GM21723 (cell line): ENCODE measurements around the gene CCDC152.
"Not testable (repeated sequence)": the region's sequence is repeated elsewhere in the genome, so short reads cannot be mapped to it uniquely, and the experiment has no call there.

ENCODE experiments used
- ATAC-seq: cut with Tn5 transposase; IDR thresholded peaks from one replicate; pipeline ENCODE4 v1.9.1; 2021; ENCODE audit warnings: mild to moderate bottlenecking, moderate library complexity; ENCODE audit not compliant: unreplicated experiment

The CCDC152 gene

DNA sequence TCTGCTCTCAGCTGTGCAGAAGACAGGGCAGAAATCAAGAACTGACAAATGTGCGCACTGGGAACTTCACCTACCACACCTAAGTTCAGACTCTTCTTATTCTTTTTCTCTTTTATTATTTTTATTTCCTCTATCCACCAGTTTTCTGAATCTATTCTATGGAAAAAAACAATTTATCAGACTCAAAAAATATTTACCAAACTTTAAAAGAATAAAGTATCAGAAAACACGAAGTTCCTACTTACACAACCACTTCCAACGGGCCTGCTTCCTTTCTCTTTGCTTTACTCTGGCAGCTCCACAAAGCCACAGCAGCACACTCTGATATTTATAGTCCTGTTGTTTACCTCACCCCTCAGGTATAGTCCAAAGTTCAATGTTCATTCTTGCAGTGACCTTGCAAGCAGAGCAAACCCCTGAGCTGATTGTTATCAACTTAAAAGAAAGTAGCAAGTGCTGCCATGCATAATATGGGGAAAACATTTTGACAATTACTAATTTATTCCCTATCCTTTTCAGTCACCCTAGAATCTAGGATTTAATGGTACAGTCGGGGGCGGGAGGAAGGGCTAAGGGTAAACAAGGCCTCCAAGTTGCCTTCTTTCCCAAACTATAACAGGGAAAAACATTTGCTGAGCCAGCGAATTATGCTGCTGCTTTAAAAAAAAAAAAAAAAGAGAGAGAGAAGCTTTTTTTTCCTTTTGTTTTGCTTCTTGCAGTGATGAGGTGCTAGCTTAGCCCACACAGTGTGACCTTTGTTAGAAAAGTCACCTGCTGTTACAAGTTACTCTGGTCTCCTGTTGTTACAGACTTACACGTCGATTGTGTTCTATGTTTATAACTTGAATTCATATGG, 55.2 kb downstream of the CCDC152 start, which contains the start of gene SELENOP:
TSS of gene SELENOP (minus strand) at position 302 of the 856 bp plus-strand sequence. CDS start 3,539 bp downstream, outside the sequence.
- ATAC-seq = no peak

DNA sequence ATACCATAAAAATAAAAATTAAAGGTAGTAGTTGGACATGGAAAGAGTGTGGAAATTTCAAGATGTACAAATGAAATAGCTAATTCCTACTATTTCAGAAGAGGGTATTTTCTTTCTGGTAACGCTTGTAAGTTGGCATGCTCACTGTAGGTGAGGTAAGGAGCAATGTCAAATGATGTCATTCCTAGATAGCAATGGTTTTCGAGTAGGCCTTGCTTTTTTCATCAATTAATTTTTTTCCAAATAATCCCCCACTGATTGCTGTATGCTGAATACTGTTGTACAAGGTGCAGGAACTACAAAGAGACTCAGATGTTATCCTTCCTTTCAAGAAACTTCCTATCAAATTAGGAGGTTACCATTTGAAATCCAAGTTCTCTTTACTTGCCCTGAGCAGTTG, 56.0 kb downstream of the CCDC152 start:
- no peak for ATAC-seq

GRCh38 chr5:42813533-42813932, 56.9 kb downstream of the CCDC152 start:
- ATAC-seq = no peak

DNA sequence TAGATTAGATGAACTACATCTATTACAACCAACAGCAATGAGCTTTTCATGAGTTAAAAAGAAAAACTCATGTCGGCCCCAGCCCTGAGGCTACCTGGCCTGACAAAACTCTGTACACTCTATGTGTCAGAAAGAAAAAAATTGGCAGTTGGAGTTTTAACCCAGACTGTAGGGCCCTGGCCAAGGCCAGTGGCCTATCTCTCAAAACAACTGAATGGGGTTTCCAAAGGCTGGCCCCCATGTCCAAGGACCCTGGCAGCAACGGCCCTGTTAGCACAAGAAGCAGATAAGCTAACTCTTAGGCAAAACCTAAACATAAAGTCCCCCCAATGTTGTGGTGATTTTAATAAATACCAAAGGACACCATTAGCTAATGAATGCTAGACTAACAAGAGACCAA, 59.9 kb downstream of the CCDC152 start:
- ATAC-seq = not testable (repeated sequence)

- no peak for ATAC-seq
Observed at GRCh38 chr5:42819745-42820144, 63.1 kb downstream of the CCDC152 start.

- no peak for ATAC-seq
Observed at GRCh38 chr5:42822548-42822947, 65.9 kb downstream of the CCDC152 start.

GRCh38 chr5:42824347-42824976, 67.8 kb downstream of the CCDC152 start:
- ATAC-seq = no peak

DNA sequence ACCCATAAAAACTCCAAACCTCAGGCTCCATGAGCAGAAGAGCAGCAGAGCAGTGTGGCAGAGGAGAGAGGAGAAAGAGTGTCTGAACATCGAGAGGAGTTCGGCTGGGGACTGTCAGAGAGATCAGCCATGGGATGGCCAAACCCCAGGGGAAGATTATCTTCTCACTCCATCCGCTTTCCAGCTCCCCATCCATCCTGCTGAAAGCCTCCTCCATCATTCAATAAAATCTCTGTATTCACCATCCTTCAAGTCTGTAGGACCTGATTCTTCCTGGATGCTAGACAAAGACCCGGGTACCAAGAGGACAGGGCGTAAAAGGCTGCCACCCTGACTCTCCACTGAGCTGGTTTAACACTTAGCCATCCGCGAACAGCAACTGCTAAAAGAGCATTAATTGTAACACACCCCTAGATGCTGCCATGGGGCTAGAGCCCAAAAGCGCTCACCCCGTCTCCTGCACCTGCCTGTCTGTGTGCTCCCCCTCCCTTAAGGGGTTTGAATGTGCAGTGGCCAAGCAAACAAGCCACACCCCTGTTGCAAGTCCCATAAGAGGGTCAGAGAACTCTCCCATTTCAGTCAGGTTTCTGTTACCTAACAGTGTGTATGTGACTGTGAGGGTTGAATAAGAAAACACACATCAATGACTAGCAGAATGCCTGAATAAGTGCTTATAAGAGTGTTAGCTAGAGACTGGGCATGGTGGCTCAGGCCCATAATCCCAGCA, 69.0 kb downstream of the CCDC152 start:
- no peak for ATAC-seq

GRCh38 chr5:42826757-42827515, 70.3 kb downstream of the CCDC152 start:
- no peak for ATAC-seq

DNA sequence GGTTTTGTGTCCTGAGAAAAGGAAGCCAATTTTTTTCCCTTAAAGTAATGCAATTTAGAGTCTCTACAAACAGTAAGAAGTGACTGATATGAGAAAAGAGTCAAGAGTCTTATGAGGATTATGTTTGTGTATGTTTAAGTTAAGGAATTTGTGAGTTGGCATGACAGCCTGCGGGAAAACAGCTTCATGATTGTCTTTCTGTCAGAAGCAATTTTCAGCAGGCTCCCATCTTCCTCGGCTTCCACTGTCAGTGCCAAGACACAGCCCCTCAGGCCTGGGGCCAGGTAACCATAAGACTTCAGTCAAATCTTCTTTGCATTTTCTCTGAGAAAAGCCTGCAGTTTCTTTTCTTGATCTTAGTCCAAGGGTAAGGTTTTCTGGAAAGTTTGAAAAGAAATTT, 72.1 kb downstream of the CCDC152 start:
- ATAC-seq = no peak

DNA sequence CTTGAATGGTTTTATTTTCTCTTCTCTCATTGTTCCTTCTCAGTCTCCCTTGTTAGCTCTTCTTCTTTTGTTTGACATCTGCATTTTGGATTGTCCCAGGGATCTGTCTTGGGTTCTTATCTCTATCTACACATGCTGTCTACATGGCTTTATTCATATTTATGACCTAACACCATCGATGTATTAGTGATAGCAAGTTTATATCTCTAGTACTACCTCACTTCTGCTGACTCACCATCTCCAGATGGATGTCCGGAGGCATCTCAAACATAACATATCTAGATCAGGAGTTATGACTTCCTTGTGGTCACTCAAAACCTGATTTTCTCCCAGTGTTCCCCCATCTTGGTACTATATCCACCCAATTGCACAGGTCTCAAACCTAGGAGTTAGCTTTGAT, 74.3 kb downstream of the CCDC152 start:
- no peak for ATAC-seq

GRCh38 chr5:42832060-42832459, 75.4 kb downstream of the CCDC152 start:
- no peak for ATAC-seq

DNA sequence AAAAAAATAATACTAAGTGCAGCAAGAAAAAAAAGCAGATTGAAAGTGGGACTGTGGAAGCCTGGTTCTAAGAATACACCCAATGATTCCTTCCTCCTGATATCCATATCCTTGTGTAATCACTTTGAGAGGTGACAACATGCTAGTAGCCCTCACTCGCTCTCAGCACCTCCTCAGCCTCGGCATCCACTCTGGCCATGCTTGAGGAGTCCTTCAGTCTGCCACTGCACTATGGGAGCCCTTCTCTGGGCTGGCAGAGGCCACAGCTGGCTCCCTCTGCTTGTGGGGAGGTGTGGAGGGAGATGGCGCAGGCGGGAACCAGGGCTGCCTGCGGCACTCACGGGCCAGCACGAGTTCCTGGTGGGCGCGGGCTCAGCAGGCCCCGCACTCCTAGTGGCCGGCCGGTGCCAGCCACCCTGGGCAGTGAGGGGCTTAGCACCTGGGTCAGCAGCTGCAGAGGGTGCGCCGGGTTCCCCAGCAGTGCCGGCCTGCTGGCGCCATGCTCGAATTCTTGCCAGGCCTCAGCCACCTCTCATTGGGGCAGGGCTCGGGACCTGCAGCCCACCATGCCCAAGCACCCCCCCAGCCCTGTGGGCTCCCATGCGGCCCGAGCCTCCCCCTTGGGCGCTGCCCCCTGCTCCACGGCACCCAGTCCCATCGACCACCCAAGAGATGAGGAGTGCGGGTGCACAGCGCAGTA, 79.6 kb downstream of the CCDC152 start:
- no peak for ATAC-seq

DNA sequence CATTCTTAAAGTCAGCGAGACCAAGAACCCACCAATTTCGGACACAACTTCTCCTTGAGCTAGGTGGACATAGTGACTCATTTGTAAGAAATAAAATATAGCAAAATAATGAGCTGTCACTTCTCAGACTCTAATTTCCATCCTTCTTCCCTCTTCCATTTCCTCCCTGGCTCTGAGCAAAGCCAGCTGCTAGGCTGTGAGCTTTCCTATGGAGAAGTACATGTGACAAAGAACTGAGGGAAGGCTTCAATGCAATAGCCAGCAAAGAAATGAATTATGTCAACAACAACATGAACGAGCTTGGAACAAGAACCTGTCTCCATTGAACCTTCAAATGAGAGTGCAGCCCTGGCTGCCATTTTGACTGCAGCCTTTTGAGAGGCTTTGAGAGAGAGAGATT, 81.0 kb downstream of the CCDC152 start:
- ATAC-seq = no peak

DNA sequence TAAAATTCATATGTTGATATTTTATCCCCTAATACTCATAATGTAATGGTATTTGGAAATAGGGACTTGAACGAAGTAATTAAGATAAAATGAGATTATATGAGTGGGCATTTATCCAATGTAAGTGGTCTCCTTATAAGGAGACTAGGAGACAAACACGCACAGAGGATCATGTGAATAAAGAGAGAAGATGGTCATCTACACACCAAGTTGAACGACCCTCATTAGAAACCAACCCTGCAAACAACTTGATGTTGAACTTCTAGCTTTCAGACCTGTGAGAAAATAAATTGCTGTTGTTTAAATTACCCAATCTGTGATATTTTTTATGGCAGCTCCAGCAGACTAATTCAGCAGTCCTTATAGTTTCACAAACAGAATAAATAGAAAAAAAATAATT, 82.6 kb downstream of the CCDC152 start:
- ATAC-seq = no peak

GRCh38 chr5:42840269-42840668, 83.7 kb downstream of the CCDC152 start:
- ATAC-seq = no peak

DNA sequence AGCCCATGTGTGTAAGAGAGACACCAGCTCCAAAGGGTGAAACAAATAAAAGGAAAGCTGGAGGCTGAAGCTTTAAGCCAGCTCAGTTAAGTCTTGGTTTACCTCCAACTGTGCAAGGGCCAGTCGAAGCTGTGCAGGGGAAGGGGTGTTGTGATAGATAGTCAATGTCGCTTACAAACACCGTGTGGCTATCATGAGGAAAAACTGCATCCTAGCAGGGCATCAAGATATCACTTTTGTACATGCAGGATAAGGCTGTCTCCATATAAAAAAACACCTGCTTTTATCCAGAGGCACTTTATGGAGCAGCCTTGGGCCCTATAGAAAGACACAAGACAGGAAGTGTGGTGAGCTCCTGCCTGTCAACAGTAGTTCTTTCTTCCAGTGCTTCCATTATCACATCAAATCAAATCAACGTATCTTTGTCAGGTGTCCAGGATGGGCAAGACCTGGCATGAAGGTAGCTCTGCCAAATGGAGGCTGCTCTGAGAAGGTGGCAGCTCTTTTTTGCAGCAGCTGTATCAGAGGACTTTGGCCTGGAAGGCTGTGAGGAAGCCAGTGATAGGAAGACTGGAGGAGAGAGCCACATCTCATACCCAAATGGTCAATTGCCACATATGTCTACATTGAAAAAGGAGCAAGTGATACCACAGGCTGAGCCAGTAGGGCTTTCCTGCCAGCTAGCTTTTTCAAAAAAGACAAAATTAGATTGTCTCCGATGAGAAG, 84.4 kb downstream of the CCDC152 start:
- ATAC-seq = no peak

DNA sequence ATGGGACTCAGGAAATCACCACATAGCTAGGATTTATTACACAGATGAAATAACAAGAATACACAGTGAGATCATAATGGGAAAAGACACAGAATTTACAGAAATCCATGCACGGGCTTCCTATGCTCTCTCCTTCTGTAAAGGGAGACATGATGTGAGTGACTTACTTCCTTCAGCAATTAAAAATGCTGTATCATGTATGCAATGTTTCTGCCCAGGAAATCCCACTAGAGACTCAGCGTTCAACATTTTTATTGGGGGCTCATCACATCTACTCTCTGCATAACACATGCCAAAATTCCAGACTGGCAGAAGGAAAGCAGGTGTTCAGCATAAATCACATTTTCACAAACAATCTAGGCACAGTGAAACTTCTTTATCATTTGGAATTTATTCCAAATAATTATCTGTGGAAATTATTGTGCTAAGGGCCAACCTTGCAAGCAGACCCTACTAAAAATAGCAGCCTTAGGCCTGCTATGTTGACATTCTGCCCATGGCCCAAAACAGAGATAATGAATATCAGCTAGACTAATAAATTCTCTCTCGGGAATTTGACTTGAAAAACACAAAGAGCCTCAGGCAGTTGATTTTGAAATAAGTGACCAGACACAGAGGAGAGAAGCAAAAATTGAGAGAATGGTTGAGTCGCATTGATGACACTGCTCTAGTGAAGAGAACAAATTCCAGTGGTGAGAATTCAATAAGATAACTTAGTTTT, 86.5 kb downstream of the CCDC152 start:
- no peak for ATAC-seq

DNA sequence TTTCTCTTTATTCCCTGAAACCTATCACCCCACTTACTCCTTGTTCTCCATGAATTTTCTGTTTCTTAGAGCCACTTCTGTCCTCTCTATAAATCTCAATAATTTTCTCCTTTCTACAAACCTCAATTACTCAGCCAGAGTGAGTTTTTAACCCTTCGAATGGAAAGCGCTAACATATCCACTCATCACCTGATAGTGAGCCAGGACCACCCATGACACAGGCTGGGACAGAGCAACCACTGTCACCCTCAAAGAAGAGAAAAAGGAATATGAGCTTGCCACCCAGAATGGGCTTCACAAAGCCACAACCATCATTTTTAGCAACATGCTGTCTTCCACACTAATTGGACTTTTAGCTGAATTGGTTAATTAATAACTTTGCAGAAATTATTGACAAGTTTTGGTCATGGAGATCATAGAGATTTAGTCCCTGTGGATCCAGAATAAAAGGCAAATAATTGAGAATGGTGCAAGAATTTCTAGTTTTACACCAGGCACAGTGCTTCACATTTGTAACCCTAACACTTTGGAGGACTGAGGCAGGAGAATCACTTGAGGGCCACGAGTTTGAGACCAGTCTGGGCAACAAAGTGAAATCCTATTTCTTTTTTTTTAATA, 87.2 kb downstream of the CCDC152 start:
- ATAC-seq = no peak
